Tibial nerve (tissue), 4 donors: Measurements from ENCODE around the gene ZNF835.

Experiments
- CTCF ChIP-seq, 5 experiments: fragments of 200-600 bp in 3 of 5; fragments of 450-650 bp in 2 of 5; sonication (generic) in 3 of 5; IDR thresholded peaks; one replicate each; pipeline ENCODE4 v1.5.1; 2016 to 2019; ENCODE audit warnings: antibody characterized with exemption in 5 of 5, mild to moderate bottlenecking in 3 of 5, moderate library complexity in 2 of 5
- EP300 ChIP-seq, 2 donors: sonication (generic); formaldehyde crosslinking; IDR thresholded peaks; one replicate each; pipeline ENCODE4 v1.6.1; 2017; ENCODE audit warnings: antibody characterized with exemption in 2 of 2, mild to moderate bottlenecking in 1 of 2
- POLR2A ChIP-seq, 2 donors: fragments of 450-650 bp; IDR thresholded peaks; one replicate each; pipeline ENCODE4 v1.6.1; 2017; ENCODE audit warnings: antibody characterized with exemption in 2 of 2, mild to moderate bottlenecking in 2 of 2, moderate library complexity in 2 of 2

GRCh38 chr19:56622374-56622773 is 49.2 kb downstream of the ZNF835 start:
- TF ChIP-seq CTCF (IDR thresholded peaks at IDR 0.05) (no peak), EP300 (IDR thresholded peaks at IDR 0.05) (no peak), POLR2A (IDR thresholded peaks at IDR 0.05) (no peak)
